SK-N-SH (cell line): ENCODE measurements around the gene TPSG1.

Experiments used
- MEF2A ChIP-seq: IDR thresholded peaks from 2 replicates; pipeline ENCODE4 v1.4.0; 2012; ENCODE audit warnings: low read depth, borderline replicate concordance
- POLR2AphosphoS5 ChIP-seq: IDR thresholded peaks from 2 replicates; pipeline ENCODE4 v1.6.1; 2012; ENCODE audit warnings: low read depth, low read length

DNA sequence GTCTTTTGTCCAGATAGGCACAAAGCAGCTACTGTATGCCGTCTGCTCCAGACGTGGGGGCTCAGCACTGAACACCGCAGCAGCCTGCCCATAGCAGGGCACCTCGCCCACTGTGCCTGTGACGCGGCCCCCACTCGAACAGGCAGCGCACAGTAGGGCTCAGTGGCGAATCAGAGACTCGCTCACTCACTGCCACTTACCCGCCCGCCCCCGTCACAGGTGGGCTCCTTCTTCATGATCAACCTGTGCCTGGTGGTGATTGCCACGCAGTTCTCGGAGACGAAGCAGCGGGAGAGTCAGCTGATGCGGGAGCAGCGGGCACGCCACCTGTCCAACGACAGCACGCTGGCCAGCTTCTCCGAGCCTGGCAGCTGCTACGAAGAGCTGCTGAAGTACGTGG, 23.6 kb downstream of the TPSG1 start:
- TF ChIP-seq MEF2A (no peak), POLR2AphosphoS5 (no peak)
